Activated CD8-positive, alpha-beta T cell treated with anti-CD3 and anti-CD28 coated beads, Interleukin-2, amount 10 ng/mL, durations not matched to agents 7 days and 5 days (primary cell): ENCODE data around the gene YIF1A. TPM values are rescaled to one million over a fixed set of nuclear protein-coding genes. Genes with fewer than 3 reads are reported as not detected.
"Not testable (repeated sequence)": the region's sequence is repeated elsewhere in the genome, so short reads cannot be mapped to it uniquely, and the experiment has no call there.

Experiments
- ATAC-seq: fragments of 150-1000 bp; cut with Tn5 transposase; one replicate; pipeline ENCODE4 v1.10.0; 2021; ENCODE audit warnings: moderate library complexity
- CTCF ChIA-PET: fragments of 350-600 bp; sonication (Branson Sonifier 250); formaldehyde crosslinking; loops from one replicate; lab custom pipeline; 2021; ENCODE audit warnings: antibody characterized with exemption; lab: Charles Lee
- POLR2A ChIA-PET: fragments of 350-600 bp; sonication (Branson Sonifier 250); formaldehyde crosslinking; loops from one replicate; lab custom pipeline; 2021; ENCODE audit warnings: antibody characterized with exemption; lab: Charles Lee
- DNase-seq: peaks from one replicate; pipeline ENCODE4 v3.0.0-alpha.2; 2020
- H3K27ac Mint-ChIP-seq: one replicate; pipeline ENCODE4 v1.8.0; 2021; ENCODE audit warnings: mild to moderate bottlenecking, mixed read lengths
- H3K27me3 Mint-ChIP-seq: one replicate; pipeline ENCODE4 v1.8.0; 2021; ENCODE audit warnings: low read depth, mixed read lengths
- H3K36me3 Mint-ChIP-seq: one replicate; pipeline ENCODE4 v1.8.0; 2021; ENCODE audit warnings: low read depth, mixed read lengths
- H3K4me1 Mint-ChIP-seq: one replicate; pipeline ENCODE4 v1.8.0; 2021; ENCODE audit warnings: low read depth, mixed read lengths
- H3K4me3 Mint-ChIP-seq: one replicate; pipeline ENCODE4 v1.8.0; 2021; ENCODE audit warnings: mild to moderate bottlenecking, mixed read lengths
- H3K9me3 Mint-ChIP-seq: one replicate; pipeline ENCODE4 v1.8.0; 2022; ENCODE audit warnings: mixed read lengths; ENCODE audit not compliant: insufficient read depth
- total RNA-seq, 2 experiments: library from RNA; stranded (reverse); gene quantifications; one replicate each; pipeline ENCODE4 v1.2.3, GENCODE V29; 2021

Gene YIF1A
- total RNA-seq, 2 experiments from 2014 or later: 46.6 to 58.6 TPM

- CTCF ChIA-PET: interaction anchor here (3.8 kb wide), 1 partner anchor 12 kb away, joined by 87 read pairs; no protein-coding TSS in a partner anchor
- peak overlapping the region; percentile 98 for H3K27ac Mint-ChIP-seq
- DNase-seq (no peak), ATAC-seq (no peak)
- no peaks in the 10 kb centered on the region for H3K27me3 Mint-ChIP-seq
- POLR2A ChIA-PET: interaction anchor here (0.6 to 3.0 kb wide), 3 partner anchors 9 to 12 kb away, joined by 3 to 45 read pairs (median 4); no protein-coding TSS in a partner anchor
- H3K4me3 Mint-ChIP-seq: no peak overlapping the region
- peaks cover 8% of the 10 kb centered on the region for H3K36me3 Mint-ChIP-seq
- H3K9me3 Mint-ChIP-seq: peaks cover 6% of the 10 kb centered on the region
- H3K4me1 Mint-ChIP-seq: peaks cover 81% of the 10 kb centered on the region
Measured at GRCh38 chr11:66324664-66325063, 35.7 kb upstream of the YIF1A start.

GRCh38 chr11:66323684-66324083 is 34.7 kb upstream of the YIF1A start:
- DNase-seq (no peak), ATAC-seq (no peak)
- peaks cover 13% of the 10 kb centered on the region for H3K9me3 Mint-ChIP-seq
- peaks cover 18% of the 10 kb centered on the region for H3K36me3 Mint-ChIP-seq
- ChIA-PET CTCF (interaction anchor here (3.8 kb wide), 1 partner anchor 11 kb away, joined by 87 read pairs; no protein-coding TSS in a partner anchor), POLR2A (interaction anchor here (0.6 kb wide), 2 partner anchors 8 to 10 kb away, joined by 3 to 4 read pairs; no protein-coding TSS in a partner anchor)
- no peaks in the 10 kb centered on the region for H3K27me3 Mint-ChIP-seq
- H3K4me1 Mint-ChIP-seq: peaks cover 85% of the 10 kb centered on the region
- no peak overlapping the region for H3K4me3 Mint-ChIP-seq
- peak overlapping the region; percentile 23 for H3K27ac Mint-ChIP-seq

DNA sequence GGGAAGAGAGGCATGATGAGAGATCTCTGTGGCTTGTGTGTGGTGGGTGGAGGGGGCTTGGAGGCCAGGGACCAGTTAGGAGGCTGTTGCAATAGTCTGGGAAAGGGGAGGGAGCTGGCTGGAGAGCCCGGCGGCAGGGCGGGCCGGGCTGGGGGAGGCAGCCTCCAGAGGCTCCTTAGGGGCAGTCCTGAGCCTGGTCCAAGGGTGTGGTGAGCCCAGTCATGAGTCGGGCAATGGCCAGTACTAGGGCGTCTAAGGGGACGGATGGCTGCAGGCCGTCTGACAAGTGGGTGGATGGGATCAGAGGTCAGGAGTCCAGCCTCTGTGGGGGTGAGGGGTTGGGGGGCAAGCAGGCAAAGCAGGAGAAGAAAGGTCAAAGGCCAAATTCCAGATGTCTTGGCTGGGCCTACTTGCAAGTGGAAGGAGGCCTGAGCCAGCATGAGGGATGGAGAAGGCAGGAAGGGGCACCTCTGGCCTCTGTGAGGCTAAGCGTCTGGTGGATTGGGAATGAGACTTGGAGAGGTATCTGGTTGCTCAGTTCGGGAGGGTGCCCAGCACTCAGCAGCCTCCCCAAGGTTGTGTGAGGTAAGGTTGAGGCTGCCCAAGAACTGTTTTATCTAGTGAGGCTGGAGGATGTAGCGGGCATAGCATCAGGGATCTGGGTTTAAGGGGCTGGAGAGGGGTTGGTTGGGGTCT is 33.9 kb upstream of the YIF1A start:
- Mint-ChIP-seq H3K27ac (peak overlapping the region; percentile 73), H3K36me3 (peaks cover 19% of the 10 kb centered on the region), H3K4me1 (peaks cover 85% of the 10 kb centered on the region), H3K4me3 (no peak overlapping the region), H3K27me3 (no peaks in the 10 kb centered on the region), H3K9me3 (peaks cover 13% of the 10 kb centered on the region)
- no peak for ATAC-seq
- DNase-seq: no peak
- POLR2A ChIA-PET: no interaction called here
- CTCF ChIA-PET: interaction anchor here (0.8 to 2.0 kb wide), 4 partner anchors 9 to 34 kb away, joined by 3 to 48 read pairs (median 4); partner anchors contain the start of genes RIN1 and YIF1A

- ChIA-PET POLR2A (interaction anchor here (0.9 kb wide), 1 partner anchor 10 kb away, joined by 7 read pairs; no protein-coding TSS in a partner anchor), CTCF (interaction anchor here (1.2 to 2.0 kb wide), 4 partner anchors 9 to 14 kb away, joined by 3 to 48 read pairs (median 4); partner anchors contain the start of gene RIN1)
- Mint-ChIP-seq H3K9me3 (peaks cover 13% of the 10 kb centered on the region), H3K4me3 (no peak overlapping the region), H3K36me3 (peaks cover 19% of the 10 kb centered on the region), H3K4me1 (peaks cover 84% of the 10 kb centered on the region), H3K27ac (no peak overlapping the region), H3K27me3 (no peaks in the 10 kb centered on the region)
- DNase-seq: no peak
- ATAC-seq: no peak
Measured at GRCh38 chr11:66321606-66322005, 32.7 kb upstream of the YIF1A start.

DNA sequence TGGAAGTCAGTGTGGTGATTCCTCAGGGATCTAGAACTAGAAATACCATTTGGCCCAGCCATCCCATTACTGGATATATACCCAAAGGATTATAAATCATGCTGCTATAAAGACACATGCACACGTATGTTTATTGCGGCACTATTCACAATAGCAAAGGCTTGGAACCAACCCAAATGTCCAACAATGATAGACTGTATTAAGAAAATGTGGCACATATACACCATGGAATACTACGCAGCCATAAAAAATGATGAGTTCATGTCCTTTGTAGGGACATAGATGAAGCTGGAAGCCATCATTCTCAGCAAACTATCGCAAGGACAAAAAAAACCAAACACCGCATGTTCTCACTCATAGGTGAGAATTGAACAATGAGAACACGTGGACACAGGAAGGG is 31.8 kb upstream of the YIF1A start:
- H3K27ac Mint-ChIP-seq, ATAC-seq, H3K4me3 Mint-ChIP-seq, POLR2A ChIA-PET, H3K27me3 Mint-ChIP-seq, DNase-seq, CTCF ChIA-PET: not testable (repeated sequence)
- Mint-ChIP-seq H3K36me3 (peaks cover 24% of the 10 kb centered on the region), H3K4me1 (peaks cover 83% of the 10 kb centered on the region), H3K9me3 (peaks cover 13% of the 10 kb centered on the region)

- H3K36me3 Mint-ChIP-seq: peaks cover 28% of the 10 kb centered on the region
- ATAC-seq, POLR2A ChIA-PET, CTCF ChIA-PET, DNase-seq, H3K4me3 Mint-ChIP-seq, H3K27me3 Mint-ChIP-seq: not testable (repeated sequence)
- H3K27ac Mint-ChIP-seq: peak overlapping the region; percentile 60
- H3K9me3 Mint-ChIP-seq: peaks cover 13% of the 10 kb centered on the region
- peaks cover 82% of the 10 kb centered on the region for H3K4me1 Mint-ChIP-seq
Measured at GRCh38 chr11:66320289-66320688, 31.3 kb upstream of the YIF1A start.

GRCh38 chr11:66318600-66318970 is 29.6 kb upstream of the YIF1A start:
- Mint-ChIP-seq H3K27ac (peak overlapping the region; percentile 99), H3K36me3 (peaks cover 42% of the 10 kb centered on the region), H3K27me3 (no peaks in the 10 kb centered on the region), H3K9me3 (peaks cover 13% of the 10 kb centered on the region), H3K4me3 (peak overlapping the region; percentile 87), H3K4me1 (peaks cover 79% of the 10 kb centered on the region)
- ChIA-PET CTCF (interaction anchor here (2.4 kb wide), 1 partner anchor 8 kb away, joined by 15 read pairs; no protein-coding TSS in a partner anchor), POLR2A (interaction anchor here (0.8 to 3.9 kb wide), 4 partner anchors 8 to 54 kb away, joined by 3 to 33 read pairs (median 12); partner anchors contain the start of genes RIN1 and SLC29A2)
- DNase-seq: no peak
- ATAC-seq: no peak

GRCh38 chr11:66317723-66318599 is 29.0 kb upstream of the YIF1A start:
- Mint-ChIP-seq H3K36me3 (peaks cover 44% of the 10 kb centered on the region), H3K4me1 (peaks cover 73% of the 10 kb centered on the region), H3K9me3 (peaks cover 13% of the 10 kb centered on the region), H3K4me3 (peak overlapping the region; percentile 87), H3K27ac (peak overlapping the region; percentile 99), H3K27me3 (no peaks in the 10 kb centered on the region)
- CTCF ChIA-PET: interaction anchor here (0.7 to 2.4 kb wide), 7 partner anchors 8 to 96 kb away, joined by 3 to 15 read pairs (median 5); partner anchors contain the start of gene RIN1
- POLR2A ChIA-PET: interaction anchor here (0.8 to 3.9 kb wide), 7 partner anchors 9 to 54 kb away, joined by 3 to 33 read pairs (median 4); partner anchors contain the start of genes BRMS1, RIN1 and SLC29A2
- ATAC-seq (peak; percentile 66), DNase-seq (peak; percentile 95)

- CTCF ChIA-PET: interaction anchor here (0.8 to 2.4 kb wide), 6 partner anchors 9 to 72 kb away, joined by 3 to 15 read pairs (median 6); partner anchors contain the start of gene RIN1
- Mint-ChIP-seq H3K9me3 (peaks cover 13% of the 10 kb centered on the region), H3K27ac (peak overlapping the region; percentile 99), H3K4me3 (peak overlapping the region; percentile 87), H3K4me1 (peaks cover 68% of the 10 kb centered on the region), H3K36me3 (peaks cover 44% of the 10 kb centered on the region), H3K27me3 (no peaks in the 10 kb centered on the region)
- DNase-seq (peak; percentile 83), ATAC-seq (peak; percentile 17)
- POLR2A ChIA-PET: interaction anchor here (0.5 to 3.9 kb wide), 7 partner anchors 9 to 850 kb away, joined by 3 to 33 read pairs (median 3); partner anchors contain the start of genes BRMS1 and RIN1
Measured at GRCh38 chr11:66317322-66317722, 28.4 kb upstream of the YIF1A start.

GRCh38 chr11:66316849-66317251 is 27.9 kb upstream of the YIF1A start, which contains the start of gene CD248:
Gene CD248, minus strand, starts transcription at chr11:66317044. Its CDS starts 17 bp downstream, at chr11:66317027.
- ChIA-PET CTCF (interaction anchor here (1.3 to 2.4 kb wide), 5 partner anchors 10 to 72 kb away, joined by 5 to 15 read pairs (median 7); partner anchors contain the start of gene RIN1), POLR2A (interaction anchor here (0.5 to 3.9 kb wide), 7 partner anchors 10 to 851 kb away, joined by 3 to 33 read pairs (median 3); partner anchors contain the start of genes BRMS1 and RIN1)
- ATAC-seq (no peak), DNase-seq (peak; percentile 71)
- peaks cover 13% of the 10 kb centered on the region for H3K9me3 Mint-ChIP-seq
- H3K4me3 Mint-ChIP-seq: peak within 1 kb of the TSS; percentile 87
- peaks cover 44% of the 10 kb centered on the region for H3K36me3 Mint-ChIP-seq
- peaks cover 66% of the 10 kb centered on the region for H3K4me1 Mint-ChIP-seq
- peak within 1 kb of the TSS; percentile 99 for H3K27ac Mint-ChIP-seq
- no peaks in the 10 kb centered on the region for H3K27me3 Mint-ChIP-seq
